Gastroesophageal sphincter (tissue), 4 donors: Measurements from ENCODE around the gene CILP. TPM values are rescaled to one million over a fixed set of nuclear protein-coding genes. Genes with fewer than 3 reads are reported as not detected.

Experiments
- ATAC-seq: fragments of 150-250 bp; one replicate; pipeline ENCODE4 v1.9.1; 2016; ENCODE audit warnings: mild to moderate bottlenecking, moderate library complexity
- H3K27ac ChIP-seq, 4 donors: fragments of 200-600 bp; sonication (generic) in 3 of 4; 1 replicate in 3 of 4; 2 replicates in 1 of 4; pipeline ENCODE4 v1.5.1; 2016 to 2019
- H3K27me3 ChIP-seq: fragments of 200-600 bp; sonication (generic); one replicate; pipeline ENCODE4 v1.5.1; 2019
- H3K36me3 ChIP-seq, 2 donors: fragments of 200-600 bp; sonication (generic); one replicate each; pipeline ENCODE4 v1.5.1; 2019; ENCODE audit warnings: control low read depth in 1 of 2
- H3K4me1 ChIP-seq, 3 donors: fragments of 200-600 bp; sonication (generic); 1 replicate in 2 of 3; 2 replicates in 1 of 3; pipeline ENCODE4 v1.5.1; 2016 to 2019; ENCODE audit warnings: control low read depth in 2 of 3
- H3K4me3 ChIP-seq, 2 donors: fragments of 200-600 bp; sonication (generic); one replicate each; pipeline ENCODE4 v1.5.1; 2019; ENCODE audit warnings: mild to moderate bottlenecking in 1 of 2, moderate library complexity in 1 of 2
- H3K9me3 ChIP-seq, 3 donors: fragments of 200-600 bp; sonication (generic); one replicate each; pipeline ENCODE4 v1.5.1; 2017 to 2019; ENCODE audit warnings: control low read depth in 2 of 3
- CTCF ChIP-seq, 4 experiments: fragments of 200-600 bp in 2 of 4; fragments of 450-650 bp in 2 of 4; sonication (generic) in 1 of 4; IDR thresholded peaks; one replicate each; pipeline ENCODE4 v1.5.1; 2017 to 2019; ENCODE audit warnings: antibody characterized with exemption in 4 of 4, mild to moderate bottlenecking in 2 of 4, moderate library complexity in 2 of 4
- EP300 ChIP-seq: sonication (generic); formaldehyde crosslinking; IDR thresholded peaks from one replicate; pipeline ENCODE4 v1.6.1; 2017; ENCODE audit warnings: antibody characterized with exemption, mild to moderate bottlenecking
- POLR2A ChIP-seq, 2 donors: fragments of 450-650 bp; IDR thresholded peaks; one replicate each; pipeline ENCODE4 v1.6.1; 2017; ENCODE audit warnings: antibody characterized with exemption in 2 of 2, mild to moderate bottlenecking in 2 of 2, moderate library complexity in 1 of 2
- POLR2AphosphoS5 ChIP-seq: sonication (generic); formaldehyde crosslinking; IDR thresholded peaks from one replicate; pipeline ENCODE4 v1.6.1; 2017; ENCODE audit warnings: antibody characterized with exemption
- WGBS, 2 donors: methylation state at CpG; one replicate each; pipeline ENCODE4 v1.1.5; 2018; ENCODE audit warnings: low coverage in 1 of 2; 5-methylcytosine and 5-hydroxymethylcytosine counted together
- total RNA-seq, 4 donors: library from RNA; depleted of rRNA; stranded (reverse); fragments of >200 nt; gene quantifications; one replicate each; pipeline ENCODE4 v1.1.0, GENCODE V29; 2016

Gene CILP
- total RNA-seq, 4 donors from 2014 or later: 43.7 to 114 (median 74.5) TPM

- H3K27ac ChIP-seq: no peak overlapping the region
- no peak overlapping the region for H3K4me3 ChIP-seq
- H3K4me1 ChIP-seq: no peaks in the 10 kb centered on the region
- no peaks in the 10 kb centered on the region for H3K27me3 ChIP-seq
- no peak for ATAC-seq
- TF ChIP-seq EP300 (no peak), POLR2A (IDR thresholded peaks at IDR 0.05) (no peak), CTCF (IDR thresholded peaks at IDR 0.05) (no peak), POLR2AphosphoS5 (no peak)
- H3K36me3 ChIP-seq: peaks cover 0 to 89% of the 10 kb centered on the region in 2 donors
- WGBS, 2 donors: 82 to 88% methylated on average over 2 to 5 of the region's 5 CpGs
- no peaks in the 10 kb centered on the region for H3K9me3 ChIP-seq
Observed at GRCh38 chr15:65172531-65172930, 38.7 kb downstream of the CILP start.

GRCh38 chr15:65171428-65171827, 39.8 kb downstream of the CILP start:
- Histone ChIP-seq H3K27ac (no peak overlapping the region), H3K36me3 (peaks cover 0 to 86% of the 10 kb centered on the region in 2 donors), H3K4me1 (no peaks in the 10 kb centered on the region), H3K27me3 (no peaks in the 10 kb centered on the region), H3K9me3 (no peaks in the 10 kb centered on the region), H3K4me3 (no peak overlapping the region)
- TF ChIP-seq POLR2AphosphoS5: no peak
- TF ChIP-seq EP300: no peak
- TF ChIP-seq POLR2A (IDR thresholded peaks at IDR 0.05): no peak
- no peak for TF ChIP-seq CTCF (IDR thresholded peaks at IDR 0.05)
- WGBS, 2 donors: 94 to 96% methylated on average over 2 to 5 of the region's 5 CpGs
- ATAC-seq: no peak

- Histone ChIP-seq H3K27ac (no peak overlapping the region), H3K36me3 (peaks cover 0 to 75% of the 10 kb centered on the region in 2 donors), H3K9me3 (no peaks in the 10 kb centered on the region), H3K27me3 (no peaks in the 10 kb centered on the region), H3K4me1 (peaks cover 0 to 29% (median 2%) of the 10 kb centered on the region in 3 donors), H3K4me3 (no peak overlapping the region)
- WGBS, 2 donors: 80 to 90% methylated on average over 1 to 2 of the region's 2 CpGs
- no peak for ATAC-seq
- TF ChIP-seq EP300 (no peak), CTCF (IDR thresholded peaks at IDR 0.05) (no peak), POLR2A (IDR thresholded peaks at IDR 0.05) (no peak), POLR2AphosphoS5 (no peak)
Observed at GRCh38 chr15:65165875-65166274, 45.4 kb downstream of the CILP start.

- TF ChIP-seq CTCF (IDR thresholded peaks at IDR 0.05): no peak
- TF ChIP-seq EP300: no peak
- TF ChIP-seq POLR2A (IDR thresholded peaks at IDR 0.05): no peak
- no peak for TF ChIP-seq POLR2AphosphoS5
- WGBS, 2 donors: 45 to 68% methylated on average over 1 of the region's 1 CpG
- Histone ChIP-seq H3K27me3 (no peaks in the 10 kb centered on the region), H3K36me3 (peaks cover 0 to 71% of the 10 kb centered on the region in 2 donors), H3K9me3 (no peaks in the 10 kb centered on the region), H3K4me1 (peaks cover 0 to 29% (median 2%) of the 10 kb centered on the region in 3 donors), H3K27ac (no peak overlapping the region), H3K4me3 (no peak overlapping the region)
- no peak for ATAC-seq
Observed at GRCh38 chr15:65164139-65164538, 47.1 kb downstream of the CILP start.

- 71% methylated on average over 4 of the region's 4 CpGs for WGBS, 2 donors
- H3K4me1 ChIP-seq: peaks cover 0 to 29% (median 2%) of the 10 kb centered on the region in 3 donors
- no peak overlapping the region for H3K27ac ChIP-seq
- H3K36me3 ChIP-seq: peaks cover 0 to 74% of the 10 kb centered on the region in 2 donors
- H3K27me3 ChIP-seq: no peaks in the 10 kb centered on the region
- TF ChIP-seq POLR2AphosphoS5 (no peak), POLR2A (IDR thresholded peaks at IDR 0.05) (no peak), EP300 (no peak), CTCF (IDR thresholded peaks at IDR 0.05) (no peak)
- H3K9me3 ChIP-seq: no peaks in the 10 kb centered on the region
- no peak overlapping the region for H3K4me3 ChIP-seq
- no peak for ATAC-seq
Observed at GRCh38 chr15:65163041-65163440, 48.2 kb downstream of the CILP start.
